Adrenal gland (tissue), 5 donors: Measurements from ENCODE around the gene DYRK1A.

Source experiments
- CTCF ChIP-seq, 6 experiments: fragments of 450-650 bp in 4 of 6; fragments of 200-600 bp in 2 of 6; sonication (generic) in 1 of 6; IDR thresholded peaks; 1 replicate in 5 of 6; 2 replicates in 1 of 6; pipeline versions ENCODE4 v1.5.1 to v1.8.0; 2016 to 2021; ENCODE audit warnings: antibody characterized with exemption in 6 of 6, mild to moderate bottlenecking in 2 of 6, moderate library complexity in 1 of 6
- POLR2A ChIP-seq, 2 donors: fragments of 450-650 bp; IDR thresholded peaks; one replicate each; pipeline ENCODE4 v1.6.1; 2017; ENCODE audit warnings: antibody characterized with exemption in 2 of 2, mild to moderate bottlenecking in 2 of 2, moderate library complexity in 1 of 2
- donor health status: DM: no; HTN: no; CAD: no.

- no peak for TF ChIP-seq CTCF (IDR thresholded peaks at IDR 0.05)
- no peak for TF ChIP-seq POLR2A (IDR thresholded peaks at IDR 0.05)
Observed at GRCh38 chr21:37423103-37423502, 56.5 kb downstream of the DYRK1A start.
